Measurements from ENCODE around the gene IQCK.

DNA sequence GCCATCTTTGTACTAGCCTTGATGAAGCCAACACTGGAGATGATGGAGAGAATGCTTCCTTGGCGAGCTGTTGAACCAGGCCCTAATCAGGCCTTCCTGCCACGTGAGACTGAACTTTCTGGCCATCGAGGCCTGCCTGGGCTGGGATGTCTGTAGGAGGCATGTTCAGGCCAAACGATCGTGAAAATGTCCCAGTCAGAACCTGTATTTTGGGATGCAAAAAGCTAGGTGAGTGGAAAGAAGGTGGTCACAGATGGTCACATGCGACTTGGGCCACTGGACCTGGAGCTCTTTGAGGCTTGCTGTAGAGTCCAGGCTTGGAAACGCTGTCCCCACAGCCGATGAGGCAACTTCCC lies 12.9 kb upstream of the IQCK start:
- TF ChIP-seq, protein P1, sequence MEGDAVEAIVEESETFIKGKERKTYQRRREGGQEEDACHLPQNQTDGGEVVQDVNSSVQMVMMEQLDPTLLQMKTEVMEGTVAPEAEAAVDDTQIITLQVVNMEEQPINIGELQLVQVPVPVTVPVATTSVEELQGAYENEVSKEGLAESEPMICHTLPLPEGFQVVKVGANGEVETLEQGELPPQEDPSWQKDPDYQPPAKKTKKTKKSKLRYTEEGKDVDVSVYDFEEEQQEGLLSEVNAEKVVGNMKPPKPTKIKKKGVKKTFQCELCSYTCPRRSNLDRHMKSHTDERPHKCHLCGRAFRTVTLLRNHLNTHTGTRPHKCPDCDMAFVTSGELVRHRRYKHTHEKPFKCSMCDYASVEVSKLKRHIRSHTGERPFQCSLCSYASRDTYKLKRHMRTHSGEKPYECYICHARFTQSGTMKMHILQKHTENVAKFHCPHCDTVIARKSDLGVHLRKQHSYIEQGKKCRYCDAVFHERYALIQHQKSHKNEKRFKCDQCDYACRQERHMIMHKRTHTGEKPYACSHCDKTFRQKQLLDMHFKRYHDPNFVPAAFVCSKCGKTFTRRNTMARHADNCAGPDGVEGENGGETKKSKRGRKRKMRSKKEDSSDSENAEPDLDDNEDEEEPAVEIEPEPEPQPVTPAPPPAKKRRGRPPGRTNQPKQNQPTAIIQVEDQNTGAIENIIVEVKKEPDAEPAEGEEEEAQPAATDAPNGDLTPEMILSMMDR (IDR thresholded peaks at IDR 0.05), result no peak
- TF ChIP-seq EP300 (IDR thresholded peaks at IDR 0.05), result no peak
- TF ChIP-seq POLR2AphosphoS5 (IDR thresholded peaks at IDR 0.05), result no peak
- no peak for TF ChIP-seq POLR2A (IDR thresholded peaks at IDR 0.05)
